Osteoblast (primary cell): Measurements from ENCODE around the gene ARFGEF2. TPM values are rescaled to one million over a fixed set of nuclear protein-coding genes. Genes with fewer than 3 reads are reported as not detected.
"Not testable (repeated sequence)": the region's sequence is repeated elsewhere in the genome, so short reads cannot be mapped to it uniquely, and the experiment has no call there.

Source experiments
- DNase-seq: peaks from one replicate; pipeline ENCODE4 v3.0.0; 2011; ENCODE audit warnings: low spot score, mixed read lengths; ENCODE audit not compliant: insufficient read length; ENCODE audit errors: missing footprints
- H2AFZ ChIP-seq: 2 replicates; pipeline ENCODE4 v1.6.0; 2011; ENCODE audit warnings: mild to moderate bottlenecking, low read length
- H3K27ac ChIP-seq: 2 replicates; pipeline ENCODE4 v1.5.1; 2011; ENCODE audit warnings: mild to moderate bottlenecking, low read depth, low read length, moderate library complexity
- H3K27me3 ChIP-seq: 2 replicates; pipeline ENCODE4 v1.6.0; 2012; ENCODE audit warnings: mild to moderate bottlenecking, control low read depth, inconsistent platforms, low read length, moderate library complexity; ENCODE audit not compliant: insufficient read depth
- H3K36me3 ChIP-seq: 2 replicates; pipeline ENCODE4 v1.5.1; 2011; ENCODE audit warnings: mild to moderate bottlenecking, low read length, control low read depth, moderate library complexity; ENCODE audit not compliant: insufficient read depth
- H3K4me1 ChIP-seq: 2 replicates; pipeline ENCODE4 v1.5.1; 2011; ENCODE audit warnings: mild to moderate bottlenecking, low read length, control low read depth, moderate library complexity; ENCODE audit not compliant: insufficient read depth
- H3K4me2 ChIP-seq: 2 replicates; pipeline ENCODE4 v1.6.0; 2011; ENCODE audit warnings: mild to moderate bottlenecking, low read length; ENCODE audit not compliant: insufficient read depth
- H3K4me3 ChIP-seq: fragments of 200-600 bp; sonication (generic); 3 replicates; pipeline ENCODE4 v1.5.1; 2012; ENCODE audit warnings: mild to moderate bottlenecking, low read length, inconsistent platforms; ENCODE audit not compliant: insufficient read depth
- H3K79me2 ChIP-seq: 2 replicates; pipeline ENCODE4 v1.6.0; 2012; ENCODE audit warnings: mild to moderate bottlenecking, low read length, control low read depth, inconsistent platforms; ENCODE audit not compliant: insufficient read depth
- H3K9me3 ChIP-seq: 2 replicates; pipeline ENCODE4 v1.5.1; 2011; ENCODE audit warnings: low read depth, low read length, control low read depth
- H4K20me1 ChIP-seq: 2 replicates; pipeline ENCODE4 v1.6.0; 2012; ENCODE audit warnings: mild to moderate bottlenecking, low read length, control low read depth; ENCODE audit not compliant: insufficient read depth
- total RNA-seq: library from RNA; depleted of rRNA; stranded (reverse); fragments of >200 nt; gene quantifications from 2 replicates; pipeline ENCODE4 v1.2.3, GENCODE V29; 2012
- TF ChIP-seq, protein P1 (sequence below): IDR thresholded peaks from 2 replicates; pipeline ENCODE4 v1.5.1; 2011; ENCODE audit warnings: mild to moderate bottlenecking, low read depth, low read length, moderate library complexity; ENCODE audit errors: extremely low read depth

ARFGEF2 gene
- total RNA-seq, 1 donor, result 42.0 TPM

GRCh38 chr20:49001741-49002140 is 80.2 kb downstream of the ARFGEF2 start:
- Histone ChIP-seq H3K27me3 (no peaks in the 10 kb centered on the region), H3K4me3 (no peak overlapping the region), H3K9me3 (no peaks in the 10 kb centered on the region), H3K36me3 (peaks cover 39% of the 10 kb centered on the region), H3K4me2 (no peak overlapping the region), H3K4me1 (no peaks in the 10 kb centered on the region), H3K79me2 (no peaks in the 10 kb centered on the region), H2AFZ (no peak overlapping the region), H4K20me1 (no peaks in the 10 kb centered on the region), H3K27ac (no peak overlapping the region)
- no peak for DNase-seq
- TF ChIP-seq, protein P1, sequence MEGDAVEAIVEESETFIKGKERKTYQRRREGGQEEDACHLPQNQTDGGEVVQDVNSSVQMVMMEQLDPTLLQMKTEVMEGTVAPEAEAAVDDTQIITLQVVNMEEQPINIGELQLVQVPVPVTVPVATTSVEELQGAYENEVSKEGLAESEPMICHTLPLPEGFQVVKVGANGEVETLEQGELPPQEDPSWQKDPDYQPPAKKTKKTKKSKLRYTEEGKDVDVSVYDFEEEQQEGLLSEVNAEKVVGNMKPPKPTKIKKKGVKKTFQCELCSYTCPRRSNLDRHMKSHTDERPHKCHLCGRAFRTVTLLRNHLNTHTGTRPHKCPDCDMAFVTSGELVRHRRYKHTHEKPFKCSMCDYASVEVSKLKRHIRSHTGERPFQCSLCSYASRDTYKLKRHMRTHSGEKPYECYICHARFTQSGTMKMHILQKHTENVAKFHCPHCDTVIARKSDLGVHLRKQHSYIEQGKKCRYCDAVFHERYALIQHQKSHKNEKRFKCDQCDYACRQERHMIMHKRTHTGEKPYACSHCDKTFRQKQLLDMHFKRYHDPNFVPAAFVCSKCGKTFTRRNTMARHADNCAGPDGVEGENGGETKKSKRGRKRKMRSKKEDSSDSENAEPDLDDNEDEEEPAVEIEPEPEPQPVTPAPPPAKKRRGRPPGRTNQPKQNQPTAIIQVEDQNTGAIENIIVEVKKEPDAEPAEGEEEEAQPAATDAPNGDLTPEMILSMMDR, result no peak

- Histone ChIP-seq H2AFZ (no peak overlapping the region), H4K20me1 (no peaks in the 10 kb centered on the region), H3K79me2 (no peaks in the 10 kb centered on the region), H3K27me3 (no peaks in the 10 kb centered on the region), H3K36me3 (peaks cover 39% of the 10 kb centered on the region), H3K27ac (no peak overlapping the region), H3K4me2 (no peak overlapping the region), H3K9me3 (no peaks in the 10 kb centered on the region), H3K4me3 (no peak overlapping the region), H3K4me1 (no peaks in the 10 kb centered on the region)
- TF ChIP-seq, protein P1, result no peak
- no peak for DNase-seq
Observed at GRCh38 chr20:49006446-49006980, 85.0 kb downstream of the ARFGEF2 start.

DNA sequence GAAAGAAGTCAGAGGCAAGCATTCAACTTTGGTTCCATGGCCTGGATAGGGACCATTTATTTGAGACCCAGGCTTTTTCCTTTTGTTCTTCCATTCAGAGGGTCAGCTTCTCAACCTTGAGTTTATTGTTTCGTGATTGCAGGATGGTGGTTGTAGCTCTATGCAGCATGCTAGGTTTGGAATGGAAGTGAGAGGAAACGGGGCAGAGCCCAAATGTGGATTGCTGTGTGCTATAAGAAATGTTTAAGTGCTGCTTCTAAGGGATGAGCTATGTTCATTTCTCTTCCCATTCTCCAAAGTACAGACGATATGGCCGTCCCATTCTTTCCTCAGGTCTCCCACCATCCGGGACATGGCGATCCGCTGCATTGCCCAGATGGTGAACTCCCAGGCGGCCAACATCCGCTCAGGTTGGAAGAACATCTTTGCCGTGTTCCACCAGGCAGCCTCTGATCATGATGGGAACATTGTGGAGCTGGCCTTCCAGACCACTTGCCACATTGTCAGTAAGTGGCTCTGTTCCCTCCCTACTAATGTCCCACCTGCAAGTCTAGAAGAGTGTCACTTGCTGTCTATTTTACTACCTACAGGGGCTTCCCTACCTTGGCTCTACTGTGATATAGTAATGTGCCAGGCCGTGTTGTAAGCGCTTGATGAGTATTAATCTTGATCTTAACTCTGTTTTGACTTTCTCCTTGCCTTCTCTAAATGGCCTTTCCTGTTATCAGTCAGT is 88.6 kb downstream of the ARFGEF2 start:
- Histone ChIP-seq H3K9me3 (no peaks in the 10 kb centered on the region), H3K36me3 (peaks cover 73% of the 10 kb centered on the region), H3K27ac (no peak overlapping the region), H3K4me3 (no peak overlapping the region), H3K79me2 (no peaks in the 10 kb centered on the region), H2AFZ (no peak overlapping the region), H4K20me1 (no peaks in the 10 kb centered on the region), H3K4me1 (no peaks in the 10 kb centered on the region), H3K4me2 (no peak overlapping the region), H3K27me3 (no peaks in the 10 kb centered on the region)
- TF ChIP-seq, protein P1, result no peak
- DNase-seq, result no peak

DNA sequence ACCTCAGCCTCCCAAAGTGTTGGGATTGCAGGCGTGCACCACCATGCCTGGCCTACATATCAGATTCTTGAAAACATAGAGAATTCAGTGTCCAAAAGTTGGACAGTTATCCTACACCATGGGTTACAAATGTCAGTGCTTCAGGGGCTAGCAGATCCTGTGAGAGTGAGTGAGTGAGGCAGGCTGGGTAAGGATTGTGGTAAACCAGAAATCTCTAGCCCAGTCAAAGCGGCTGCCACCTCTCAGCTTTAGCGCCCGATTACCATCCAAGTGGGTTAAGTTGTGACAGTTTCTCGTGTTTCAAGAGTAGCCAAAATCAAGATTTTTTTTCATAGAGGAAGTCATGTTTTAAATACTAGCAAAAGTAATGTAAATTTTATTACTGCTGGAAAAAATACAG is 102.7 kb downstream of the ARFGEF2 start:
- DNase-seq, result no peak
- H3K79me2 ChIP-seq, result no peaks in the 10 kb centered on the region
- H3K27me3 ChIP-seq, result no peaks in the 10 kb centered on the region
- H3K9me3 ChIP-seq, result no peaks in the 10 kb centered on the region
- TF ChIP-seq, protein P1, result no peak
- H4K20me1 ChIP-seq, result no peaks in the 10 kb centered on the region
- H2AFZ ChIP-seq, result no peak overlapping the region
- peaks cover 65% of the 10 kb centered on the region for H3K36me3 ChIP-seq
- H3K4me2 ChIP-seq, result no peak overlapping the region
- peaks cover 5% of the 10 kb centered on the region for H3K4me1 ChIP-seq
- no peak overlapping the region for H3K4me3 ChIP-seq
- no peak overlapping the region for H3K27ac ChIP-seq

DNA sequence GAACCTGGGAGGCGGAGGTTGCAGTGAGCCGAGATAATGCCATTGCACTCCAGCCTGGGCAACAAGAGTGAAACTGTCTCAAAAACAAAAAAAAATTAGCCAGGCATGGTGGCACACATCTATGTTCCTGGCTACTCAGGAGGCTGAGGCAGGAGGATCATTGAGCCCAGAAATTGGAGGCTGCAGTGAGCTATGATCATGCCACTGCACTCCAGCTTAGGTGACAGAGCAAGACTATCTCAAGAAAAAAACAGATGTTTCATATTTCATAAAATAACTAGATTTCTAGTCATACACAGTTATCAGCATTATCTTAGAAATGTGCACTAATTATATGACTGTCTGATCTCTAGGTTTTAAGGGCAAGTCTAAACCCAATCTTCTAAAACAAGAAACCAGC is 106.7 kb downstream of the ARFGEF2 start:
- H3K4me2 ChIP-seq, H3K4me1 ChIP-seq, H3K79me2 ChIP-seq, DNase-seq, H3K9me3 ChIP-seq, H2AFZ ChIP-seq, H3K4me3 ChIP-seq, H3K27ac ChIP-seq, H4K20me1 ChIP-seq, H3K27me3 ChIP-seq: not testable (repeated sequence)
- peaks cover 64% of the 10 kb centered on the region for H3K36me3 ChIP-seq
